Spinal cord (tissue), 10 donors: ENCODE measurements around the gene TRMT112. TPM values are rescaled to one million over a fixed set of nuclear protein-coding genes. Genes with fewer than 3 reads are reported as not detected.

Source experiments
- DNase-seq, 6 donors: peaks; one replicate each; pipeline versions ENCODE4 v3.0.0 to v3.0.0-alpha.2; 2013 to 2015; ENCODE audit warnings: low spot score in 6 of 6, low read depth in 4 of 6
- H3K27ac ChIP-seq: one replicate; pipeline ENCODE4 v1.5.1; 2013; ENCODE audit warnings: low read depth, low read length, control low read depth
- H3K27me3 ChIP-seq: one replicate; pipeline ENCODE4 v1.6.1; 2013; ENCODE audit warnings: low read length; ENCODE audit not compliant: control insufficient read depth, insufficient read depth
- H3K36me3 ChIP-seq: one replicate; pipeline ENCODE4 v1.6.1; 2013; ENCODE audit warnings: low read length; ENCODE audit not compliant: control insufficient read depth, insufficient read depth
- H3K4me1 ChIP-seq: one replicate; pipeline ENCODE4 v1.6.1; 2013; ENCODE audit warnings: low read length; ENCODE audit not compliant: control insufficient read depth, insufficient read depth
- H3K4me3 ChIP-seq: one replicate; pipeline ENCODE4 v1.5.1; 2013; ENCODE audit warnings: low read depth, low read length, control low read depth
- H3K9me3 ChIP-seq: one replicate; pipeline ENCODE4 v1.6.1; 2013; ENCODE audit warnings: low read length; ENCODE audit not compliant: control insufficient read depth, insufficient read depth
- WGBS: methylation state at CpG from one replicate; pipeline ENCODE4 v1.1.5; 2013; ENCODE audit warnings: missing lambda C conversion rate; ENCODE audit not compliant: insufficient coverage; 5-methylcytosine and 5-hydroxymethylcytosine counted together
- polyA plus RNA-seq, 2 donors: library from polyadenylated mRNA; unstranded; fragments of 120-200 nt; gene quantifications; one replicate each; pipeline ENCODE4 v1.2.1, GENCODE V29; 2013; ENCODE audit not compliant: insufficient read length in 2 of 2
- total RNA-seq, 2 donors: library from RNA; depleted of rRNA in 1 of 2; stranded (reverse); fragments of 120-200 nt in 1 of 2; fragments of >200 nt in 1 of 2; gene quantifications; one replicate each; pipeline versions ENCODE4 v1.2.3 to v1.2.4, GENCODE V29; 2013 to 2014
- donor health status: healthy.

TRMT112 gene
- total and polyA plus RNA-seq, 4 donors: 84.2 to 343 (median 143) TPM

DNA sequence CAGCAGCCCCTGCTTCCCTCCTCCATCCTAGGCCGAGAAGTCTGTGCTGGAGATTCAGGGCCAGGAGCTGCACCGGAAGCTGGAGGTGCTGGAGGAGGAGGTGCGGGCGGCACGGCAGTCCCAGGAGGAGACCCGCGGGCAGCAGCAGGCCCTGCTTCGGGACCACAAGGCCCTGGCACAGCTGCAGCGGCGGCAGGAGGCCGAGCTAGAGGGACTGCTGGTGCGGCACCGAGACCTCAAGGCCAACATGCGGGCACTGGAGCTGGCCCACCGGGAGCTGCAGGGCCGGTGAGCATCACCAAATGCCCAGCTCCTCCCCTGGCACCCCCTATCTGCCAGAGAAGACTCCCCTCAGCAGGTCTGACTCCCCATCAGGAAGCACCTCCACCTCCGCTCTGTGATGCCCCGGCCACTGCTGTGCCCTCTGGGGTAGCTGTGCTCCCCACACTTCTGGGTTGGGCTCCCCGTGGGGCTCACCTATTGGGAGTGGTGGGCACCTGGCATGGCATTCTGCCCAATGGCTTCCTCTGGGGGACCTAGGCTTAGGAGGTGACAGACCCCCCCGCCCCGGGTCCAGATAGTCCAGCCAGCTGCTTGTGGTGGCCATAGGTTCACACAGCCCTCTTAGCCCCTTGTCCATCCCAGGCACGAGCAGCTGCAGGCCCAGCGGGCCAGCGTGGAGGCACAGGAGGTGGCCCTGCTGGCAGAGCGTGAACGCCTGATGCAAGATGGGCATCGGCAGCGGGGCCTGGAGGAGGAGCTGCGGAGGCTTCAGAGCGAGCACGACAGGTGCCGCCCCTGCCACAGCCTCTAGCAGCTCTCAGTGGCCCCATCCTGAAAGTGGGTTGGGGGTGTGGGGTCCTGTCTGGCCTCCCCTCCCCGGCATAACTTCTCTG lies 35.0 kb upstream of the TRMT112 start:
- DNase-seq: no peak
- Histone ChIP-seq H3K4me3 (no peak overlapping the region), H3K9me3 (no peaks in the 10 kb centered on the region), H3K4me1 (peaks cover 38% of the 10 kb centered on the region), H3K27ac (no peak overlapping the region), H3K36me3 (peaks cover 10% of the 10 kb centered on the region), H3K27me3 (no peaks in the 10 kb centered on the region)
- WGBS: 86% methylated on average over 32 of the region's 33 CpGs

DNA sequence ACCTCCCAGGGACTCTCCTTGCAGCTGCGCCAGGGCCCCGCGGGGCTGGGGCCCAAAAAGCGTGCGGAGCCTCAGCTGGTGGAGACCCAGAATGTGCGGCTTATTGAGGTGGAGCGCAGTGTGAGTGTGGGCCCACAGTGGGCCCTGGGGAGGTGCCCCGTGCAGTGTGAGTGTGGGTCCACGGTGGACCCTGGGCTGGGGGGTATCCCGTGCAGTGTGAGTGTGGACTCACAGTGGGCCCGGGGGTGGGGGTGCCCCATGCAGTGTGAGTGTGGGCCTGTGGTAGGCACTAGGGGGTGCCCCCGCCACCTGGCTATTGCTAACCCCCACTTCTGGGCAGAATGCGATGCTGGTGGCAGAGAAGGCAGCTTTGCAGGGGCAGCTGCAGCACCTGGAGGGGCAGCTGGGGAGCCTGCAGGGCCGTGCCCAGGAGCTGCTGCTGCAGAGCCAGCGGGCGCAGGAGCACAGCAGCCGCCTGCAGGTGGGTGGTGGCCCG lies 33.8 kb upstream of the TRMT112 start:
- no peak for DNase-seq
- Histone ChIP-seq H3K9me3 (no peaks in the 10 kb centered on the region), H3K4me3 (no peak overlapping the region), H3K36me3 (peaks cover 10% of the 10 kb centered on the region), H3K27ac (no peak overlapping the region), H3K27me3 (no peaks in the 10 kb centered on the region), H3K4me1 (peaks cover 38% of the 10 kb centered on the region)
- WGBS: 92% methylated on average over 18 of the region's 18 CpGs

DNA sequence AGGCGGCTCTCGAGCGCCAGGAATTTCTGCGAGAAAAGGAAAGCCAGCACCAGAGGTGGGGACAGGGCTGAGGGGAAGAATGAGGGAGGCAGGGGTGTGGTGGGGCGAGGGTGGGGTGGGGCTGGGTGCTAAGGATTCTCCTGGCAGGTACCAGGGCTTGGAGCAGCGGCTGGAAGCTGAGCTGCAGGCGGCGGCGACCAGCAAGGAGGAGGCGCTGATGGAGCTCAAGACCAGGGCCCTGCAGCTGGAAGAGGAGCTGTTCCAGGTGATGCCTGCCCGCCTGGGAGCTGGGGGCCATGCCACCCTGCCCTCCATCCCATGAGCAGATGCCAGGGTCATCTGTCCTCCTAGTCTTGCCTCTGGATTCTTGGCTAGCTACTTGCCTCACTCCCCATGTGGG lies 32.0 kb upstream of the TRMT112 start:
- 82% methylated on average over 11 of the region's 11 CpGs for WGBS
- no peak overlapping the region for H3K27ac ChIP-seq

DNA sequence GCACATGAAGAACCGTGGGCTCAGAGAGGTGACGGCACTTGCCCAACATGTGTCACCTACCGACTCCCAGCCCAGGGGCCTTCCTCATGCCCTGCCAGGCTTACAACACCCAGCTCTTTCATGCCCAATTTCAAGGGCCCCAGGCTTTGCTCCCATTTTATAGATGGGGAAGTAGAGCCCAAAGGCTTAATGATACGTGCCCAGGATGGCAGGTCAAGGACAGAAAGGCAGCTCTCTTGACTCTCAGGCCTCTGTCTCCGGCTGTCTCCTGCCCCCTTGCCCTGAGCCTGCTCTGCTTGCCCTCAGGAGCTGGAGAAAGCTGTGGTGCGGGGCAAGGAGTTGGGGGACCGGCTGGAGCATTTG lies 31.6 kb upstream of the TRMT112 start:
- H3K27me3 ChIP-seq: no peaks in the 10 kb centered on the region
- H3K9me3 ChIP-seq: no peaks in the 10 kb centered on the region
- peaks cover 21% of the 10 kb centered on the region for H3K4me1 ChIP-seq
- peaks cover 16% of the 10 kb centered on the region for H3K36me3 ChIP-seq
- no peak overlapping the region for H3K4me3 ChIP-seq
- WGBS: 82% methylated on average over 7 of the region's 7 CpGs
- H3K27ac ChIP-seq: no peak overlapping the region
- no peak for DNase-seq

More for the DNA sequence above, 32.0 kb upstream of the TRMT112 start:
- DNase-seq: no peak
- peaks cover 25% of the 10 kb centered on the region for H3K4me1 ChIP-seq
- peaks cover 12% of the 10 kb centered on the region for H3K36me3 ChIP-seq
- H3K4me3 ChIP-seq: no peak overlapping the region
- no peaks in the 10 kb centered on the region for H3K9me3 ChIP-seq
- no peaks in the 10 kb centered on the region for H3K27me3 ChIP-seq

GRCh38 chr11:64348383-64349024 lies 31.1 kb upstream of the TRMT112 start:
- WGBS: 52% methylated on average over 12 of the region's 14 CpGs
- no peaks in the 10 kb centered on the region for H3K9me3 ChIP-seq
- peaks cover 21% of the 10 kb centered on the region for H3K4me1 ChIP-seq
- peaks cover 17% of the 10 kb centered on the region for H3K36me3 ChIP-seq
- DNase-seq: peak in 1 of 6 donors; percentile 44
- no peak overlapping the region for H3K27ac ChIP-seq
- no peak overlapping the region for H3K4me3 ChIP-seq
- peaks cover under 1% of the 10 kb centered on the region for H3K27me3 ChIP-seq

- Histone ChIP-seq H3K4me3 (no peak overlapping the region), H3K36me3 (peaks cover 17% of the 10 kb centered on the region), H3K9me3 (no peaks in the 10 kb centered on the region), H3K27me3 (peaks cover 5% of the 10 kb centered on the region), H3K4me1 (peaks cover 24% of the 10 kb centered on the region), H3K27ac (no peak overlapping the region)
- no peak for DNase-seq
- WGBS: 80% methylated on average over 12 of the region's 12 CpGs
Measured at GRCh38 chr11:64347193-64347867, 30.0 kb upstream of the TRMT112 start.

DNA sequence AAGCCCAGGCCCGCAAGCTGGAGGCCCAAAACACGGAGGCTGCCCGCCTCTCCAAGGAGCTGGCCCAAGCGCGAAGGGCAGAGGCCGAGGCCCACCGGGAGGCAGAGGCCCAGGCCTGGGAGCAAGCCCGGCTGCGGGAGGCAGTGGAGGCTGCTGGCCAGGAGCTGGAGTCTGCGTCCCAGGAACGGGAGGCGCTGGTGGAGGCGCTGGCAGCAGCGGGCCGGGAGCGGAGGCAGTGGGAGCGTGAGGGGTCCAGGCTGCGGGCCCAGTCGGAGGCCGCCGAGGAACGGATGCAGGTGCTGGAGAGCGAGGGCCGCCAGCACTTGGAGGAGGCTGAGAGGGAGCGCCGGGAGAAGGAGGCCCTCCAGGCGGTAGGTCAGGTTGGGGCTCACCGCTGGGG lies 27.4 kb upstream of the TRMT112 start:
- no peak for DNase-seq
- H3K4me3 ChIP-seq: no peak overlapping the region
- H3K36me3 ChIP-seq: peaks cover 11% of the 10 kb centered on the region
- H3K27ac ChIP-seq: no peak overlapping the region
- peaks cover 21% of the 10 kb centered on the region for H3K27me3 ChIP-seq
- H3K4me1 ChIP-seq: peaks cover 37% of the 10 kb centered on the region
- no peaks in the 10 kb centered on the region for H3K9me3 ChIP-seq
- 93% methylated on average over 28 of the region's 28 CpGs for WGBS

DNA sequence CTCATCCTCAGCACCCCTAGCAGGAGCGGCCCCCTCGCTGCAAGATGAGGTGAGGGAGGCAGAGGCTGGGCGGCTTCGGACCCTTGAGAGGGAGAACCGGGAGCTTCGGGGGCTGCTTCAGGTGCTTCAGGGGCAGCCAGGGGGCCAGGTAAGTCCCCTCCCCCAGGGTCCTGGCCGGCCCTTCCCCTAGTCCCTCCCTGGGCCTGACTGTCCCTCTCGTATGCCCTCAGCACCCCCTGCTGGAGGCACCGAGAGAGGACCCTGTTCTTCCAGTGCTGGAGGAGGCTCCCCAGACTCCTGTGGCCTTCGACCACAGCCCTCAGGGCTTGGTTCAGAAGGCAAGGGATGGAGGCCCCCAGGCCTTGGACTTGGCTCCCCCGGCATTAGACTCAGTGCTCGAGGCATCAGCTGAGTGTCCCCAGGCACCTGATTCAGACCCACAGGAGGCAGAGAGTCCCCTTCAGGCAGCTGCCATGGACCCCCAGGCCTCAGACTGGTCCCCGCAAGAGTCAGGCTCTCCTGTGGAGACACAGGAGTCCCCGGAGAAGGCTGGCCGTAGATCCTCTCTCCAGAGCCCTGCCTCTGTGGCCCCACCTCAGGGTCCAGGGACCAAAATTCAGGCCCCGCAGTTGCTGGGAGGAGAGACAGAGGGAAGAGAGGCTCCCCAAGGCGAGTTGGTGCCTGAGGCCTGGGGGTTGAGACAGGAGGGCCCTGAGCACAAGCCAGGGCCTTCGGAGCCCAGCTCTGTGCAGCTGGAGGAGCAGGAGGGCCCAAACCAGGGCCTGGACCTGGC lies 26.6 kb upstream of the TRMT112 start:
- peaks cover 37% of the 10 kb centered on the region for H3K4me1 ChIP-seq
- 83% methylated on average over 17 of the region's 18 CpGs for WGBS
- no peak overlapping the region for H3K27ac ChIP-seq
- no peaks in the 10 kb centered on the region for H3K9me3 ChIP-seq
- H3K36me3 ChIP-seq: peaks cover 11% of the 10 kb centered on the region
- no peak for DNase-seq
- peaks cover 21% of the 10 kb centered on the region for H3K27me3 ChIP-seq
- H3K4me3 ChIP-seq: no peak overlapping the region
